ENCODE data around the gene EEF1AKMT3. TPM values are rescaled to one million over a fixed set of nuclear protein-coding genes. Genes with fewer than 3 reads are reported as not detected.

EEF1AKMT3 gene
- total RNA-seq, 1 experiment from 2014 or later, result 5.0 TPM

- POLR2A ChIA-PET, result interaction anchor here (0.7 to 0.9 kb wide), 2 partner anchors 20 to 177 kb away, joined by 3 to 4 read pairs; partner anchors contain the start of genes ATP23 and TSPAN31
- H3K27ac ChIP-seq (ENCODE audit: low read depth, low read length), result peak overlapping the region; percentile 73
These were observed 7.8 kb upstream of the EEF1AKMT3 start for GRCh38 chr12:57764662-57765002.

More at GRCh38 chr12:57764662-57765002, 7.8 kb upstream of the EEF1AKMT3 start:
- no peaks in the 10 kb centered on the region for H3K27me3 ChIP-seq (ENCODE audit: insufficient read depth, low read length)
- H3K9me3 ChIP-seq (ENCODE audit: control insufficient read depth in 1 of 2, insufficient read depth in 1 of 2, low read depth in 1 of 2, low read length in 2 of 2), result no peaks in the 10 kb centered on the region
- peak overlapping the region; percentile 72 to 81 for H3K4me3 ChIP-seq (replicated peaks in 1 of 2; ENCODE audit: low read depth in 1 of 2, low read length in 2 of 2)
- RAD21 ChIA-PET (ENCODE audit: low non-redundant PET in 1 of 2, low total read pairs in 2 of 2, uncharacterized antibody in 2 of 2, unreplicated experiment in 2 of 2), result no interaction called here
- no peaks in the 10 kb centered on the region; the same call in 1 of the 2 replicates for H3K79me2 ChIP-seq (ENCODE audit: insufficient read depth, low read length)
- peak overlapping the region; percentile 79 for H2AFZ ChIP-seq (ENCODE audit: low read depth, low read length, poor library complexity, severe bottlenecking)
- H3K9ac ChIP-seq (ENCODE audit: low read length), result peak overlapping the region; percentile 81
- TF ChIP-seq MAX (IDR thresholded peaks at IDR 0.05) (no peak), SRF (IDR thresholded peaks at IDR 0.05; ENCODE audit: low read depth) (no peak), ELF1 (IDR thresholded peaks at IDR 0.05; ENCODE audit: borderline replicate concordance, low read depth) (no peak), JUND (IDR thresholded peaks at IDR 0.05) (no peak), ZBTB33 (IDR thresholded peaks at IDR 0.05; ENCODE audit: extremely low read depth, insufficient replicate concordance, low read length) (no peak), SIN3A (IDR thresholded peaks at IDR 0.05; ENCODE audit: low read depth) (no peak), YY1 (IDR thresholded peaks at IDR 0.05; ENCODE audit: extremely low read depth, insufficient replicate concordance, low read depth, low read length) (peak; percentile 4), ZFX (IDR thresholded peaks at IDR 0.05) (no peak), RAD21 (IDR thresholded peaks at IDR 0.05; ENCODE audit: low read depth) (no peak), POLR2AphosphoS5 (IDR thresholded peaks at IDR 0.05; ENCODE audit: low read depth, low read length) (peak; percentile 77), SP1 (IDR thresholded peaks at IDR 0.05; ENCODE audit: low read depth) (no peak)
- TF ChIP-seq, protein P1, sequence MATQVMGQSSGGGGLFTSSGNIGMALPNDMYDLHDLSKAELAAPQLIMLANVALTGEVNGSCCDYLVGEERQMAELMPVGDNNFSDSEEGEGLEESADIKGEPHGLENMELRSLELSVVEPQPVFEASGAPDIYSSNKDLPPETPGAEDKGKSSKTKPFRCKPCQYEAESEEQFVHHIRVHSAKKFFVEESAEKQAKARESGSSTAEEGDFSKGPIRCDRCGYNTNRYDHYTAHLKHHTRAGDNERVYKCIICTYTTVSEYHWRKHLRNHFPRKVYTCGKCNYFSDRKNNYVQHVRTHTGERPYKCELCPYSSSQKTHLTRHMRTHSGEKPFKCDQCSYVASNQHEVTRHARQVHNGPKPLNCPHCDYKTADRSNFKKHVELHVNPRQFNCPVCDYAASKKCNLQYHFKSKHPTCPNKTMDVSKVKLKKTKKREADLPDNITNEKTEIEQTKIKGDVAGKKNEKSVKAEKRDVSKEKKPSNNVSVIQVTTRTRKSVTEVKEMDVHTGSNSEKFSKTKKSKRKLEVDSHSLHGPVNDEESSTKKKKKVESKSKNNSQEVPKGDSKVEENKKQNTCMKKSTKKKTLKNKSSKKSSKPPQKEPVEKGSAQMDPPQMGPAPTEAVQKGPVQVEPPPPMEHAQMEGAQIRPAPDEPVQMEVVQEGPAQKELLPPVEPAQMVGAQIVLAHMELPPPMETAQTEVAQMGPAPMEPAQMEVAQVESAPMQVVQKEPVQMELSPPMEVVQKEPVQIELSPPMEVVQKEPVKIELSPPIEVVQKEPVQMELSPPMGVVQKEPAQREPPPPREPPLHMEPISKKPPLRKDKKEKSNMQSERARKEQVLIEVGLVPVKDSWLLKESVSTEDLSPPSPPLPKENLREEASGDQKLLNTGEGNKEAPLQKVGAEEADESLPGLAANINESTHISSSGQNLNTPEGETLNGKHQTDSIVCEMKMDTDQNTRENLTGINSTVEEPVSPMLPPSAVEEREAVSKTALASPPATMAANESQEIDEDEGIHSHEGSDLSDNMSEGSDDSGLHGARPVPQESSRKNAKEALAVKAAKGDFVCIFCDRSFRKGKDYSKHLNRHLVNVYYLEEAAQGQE (IDR thresholded peaks at IDR 0.05; ENCODE audit: low read depth), result no peak
- DNase-seq (ENCODE audit: low read depth, low spot score) (no peak), ATAC-seq (peak; percentile 33)
- H3K9me2 ChIP-seq (ENCODE audit: insufficient read depth), result no peaks in the 10 kb centered on the region
- H3K36me3 ChIP-seq (ENCODE audit: control insufficient read depth in 1 of 2, insufficient read depth in 2 of 2, low read length in 2 of 2), result peaks cover 10 to 15% of the 10 kb centered on the region in 2 experiments; a peak in 3 of 4 replicates
- peak overlapping the region; percentile 100 for H3K4me2 ChIP-seq (ENCODE audit: low read length)
- CTCF ChIA-PET, result interaction anchor here (4.0 kb wide), 1 partner anchor 8 kb away, joined by 51 read pairs; no protein-coding TSS in a partner anchor
- peaks cover 11 to 40% of the 10 kb centered on the region in 2 experiments for H3K4me1 ChIP-seq (ENCODE audit: control insufficient read depth in 1 of 2, insufficient read depth in 2 of 2, low read length in 2 of 2)
- no TSS peak for BruUV-seq (replicated peaks)
- intact Hi-C loops (cut with micrococcal nuclease), result no loop called here
- H4K20me1 ChIP-seq (ENCODE audit: insufficient read depth), result no peaks in the 10 kb centered on the region

Data from HCT116 (cell line).